Measurements from ENCODE around the gene ANK2. TPM values are rescaled to one million over a fixed set of nuclear protein-coding genes. Genes with fewer than 3 reads are reported as not detected.

The ANK2 gene
- total RNA-seq, 2 donors from 2014 or later, result 9.9 to 11.5 TPM

DNA sequence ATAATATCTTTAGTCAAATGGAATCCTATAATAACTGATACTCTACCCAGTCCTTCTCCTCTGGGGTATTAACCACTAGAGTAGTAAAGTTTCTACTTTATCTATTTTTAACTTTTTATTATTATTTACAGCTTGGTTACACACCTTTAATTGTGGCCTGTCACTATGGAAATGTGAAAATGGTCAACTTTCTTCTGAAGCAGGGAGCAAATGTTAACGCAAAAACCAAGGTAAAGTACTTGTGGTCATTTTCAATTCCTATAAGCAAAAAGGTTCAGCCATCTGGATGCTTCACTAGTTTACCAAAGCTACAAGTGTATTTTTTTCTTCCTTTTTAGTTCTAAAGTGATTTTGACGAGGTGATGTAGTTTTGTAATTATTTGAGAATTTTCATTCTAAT, 238.8 kb downstream of the ANK2 start:
- no peak overlapping the region for H3K27ac ChIP-seq
- no peak for TF ChIP-seq POLR2A (IDR thresholded peaks at IDR 0.05)
- 74 to 80% methylated on average over 2 of the region's 2 CpGs for WGBS, 2 donors
- H3K4me1 ChIP-seq, result no peaks in the 10 kb centered on the region
- H3K4me3 ChIP-seq, result no peak overlapping the region
- no peaks in the 10 kb centered on the region for H3K27me3 ChIP-seq
- no peak for ATAC-seq
- H3K36me3 ChIP-seq (replicated peaks in 1 of 2; ENCODE audit: insufficient read depth in 1 of 2, low read depth in 2 of 2), result no peaks in the 10 kb centered on the region
- no peaks in the 10 kb centered on the region for H3K9me3 ChIP-seq
- intact Hi-C loops (cut with DNase I), result no loop called here
- DNase-seq, result no peak

- no peak for TF ChIP-seq POLR2A (IDR thresholded peaks at IDR 0.05)
- TF ChIP-seq, protein P1, sequence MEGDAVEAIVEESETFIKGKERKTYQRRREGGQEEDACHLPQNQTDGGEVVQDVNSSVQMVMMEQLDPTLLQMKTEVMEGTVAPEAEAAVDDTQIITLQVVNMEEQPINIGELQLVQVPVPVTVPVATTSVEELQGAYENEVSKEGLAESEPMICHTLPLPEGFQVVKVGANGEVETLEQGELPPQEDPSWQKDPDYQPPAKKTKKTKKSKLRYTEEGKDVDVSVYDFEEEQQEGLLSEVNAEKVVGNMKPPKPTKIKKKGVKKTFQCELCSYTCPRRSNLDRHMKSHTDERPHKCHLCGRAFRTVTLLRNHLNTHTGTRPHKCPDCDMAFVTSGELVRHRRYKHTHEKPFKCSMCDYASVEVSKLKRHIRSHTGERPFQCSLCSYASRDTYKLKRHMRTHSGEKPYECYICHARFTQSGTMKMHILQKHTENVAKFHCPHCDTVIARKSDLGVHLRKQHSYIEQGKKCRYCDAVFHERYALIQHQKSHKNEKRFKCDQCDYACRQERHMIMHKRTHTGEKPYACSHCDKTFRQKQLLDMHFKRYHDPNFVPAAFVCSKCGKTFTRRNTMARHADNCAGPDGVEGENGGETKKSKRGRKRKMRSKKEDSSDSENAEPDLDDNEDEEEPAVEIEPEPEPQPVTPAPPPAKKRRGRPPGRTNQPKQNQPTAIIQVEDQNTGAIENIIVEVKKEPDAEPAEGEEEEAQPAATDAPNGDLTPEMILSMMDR (IDR thresholded peaks at IDR 0.05), result no peak
- ATAC-seq (no peak), DNase-seq (no peak)
- Histone ChIP-seq H3K36me3 (replicated peaks in 1 of 2; ENCODE audit: insufficient read depth in 1 of 2, low read depth in 2 of 2) (no peaks in the 10 kb centered on the region), H3K27me3 (no peaks in the 10 kb centered on the region), H3K4me1 (no peaks in the 10 kb centered on the region), H3K27ac (no peak overlapping the region), H3K4me3 (no peak overlapping the region), H3K9me3 (no peaks in the 10 kb centered on the region)
- WGBS, 2 donors, result 90 to 91% methylated on average over 4 of the region's 4 CpGs
- intact Hi-C loops (cut with DNase I), result no loop called here
Observed at GRCh38 chr4:113288696-113289095, 239.2 kb downstream of the ANK2 start.

DNA sequence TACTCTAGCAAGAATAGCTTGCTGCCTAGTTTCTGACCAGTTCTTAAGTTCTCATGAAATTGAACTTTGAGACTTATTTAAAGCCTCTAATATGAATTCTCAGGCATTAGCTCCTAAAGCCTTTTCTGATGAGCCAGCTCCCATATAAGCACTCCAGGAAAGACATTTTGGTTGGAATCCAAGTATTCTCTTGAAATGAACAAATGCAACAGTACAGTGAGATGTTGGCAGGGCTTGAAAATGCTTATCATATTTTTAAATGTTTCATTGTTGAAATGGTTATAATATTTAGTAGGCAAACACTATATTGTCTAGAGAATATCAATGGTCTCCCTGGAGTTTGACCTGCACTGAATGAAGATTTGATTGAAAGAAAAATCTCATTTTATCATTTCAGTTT, 240.3 kb downstream of the ANK2 start:
- DNase-seq (no peak), ATAC-seq (no peak)
- no peak for TF ChIP-seq POLR2A (IDR thresholded peaks at IDR 0.05)
- TF ChIP-seq, protein P1 (IDR thresholded peaks at IDR 0.05), result no peak
- Histone ChIP-seq H3K4me1 (no peaks in the 10 kb centered on the region), H3K9me3 (no peaks in the 10 kb centered on the region), H3K27ac (no peak overlapping the region), H3K27me3 (no peaks in the 10 kb centered on the region), H3K4me3 (no peak overlapping the region), H3K36me3 (replicated peaks in 1 of 2; ENCODE audit: insufficient read depth in 1 of 2, low read depth in 2 of 2) (no peaks in the 10 kb centered on the region)
- intact Hi-C loops (cut with DNase I), result no loop called here

DNA sequence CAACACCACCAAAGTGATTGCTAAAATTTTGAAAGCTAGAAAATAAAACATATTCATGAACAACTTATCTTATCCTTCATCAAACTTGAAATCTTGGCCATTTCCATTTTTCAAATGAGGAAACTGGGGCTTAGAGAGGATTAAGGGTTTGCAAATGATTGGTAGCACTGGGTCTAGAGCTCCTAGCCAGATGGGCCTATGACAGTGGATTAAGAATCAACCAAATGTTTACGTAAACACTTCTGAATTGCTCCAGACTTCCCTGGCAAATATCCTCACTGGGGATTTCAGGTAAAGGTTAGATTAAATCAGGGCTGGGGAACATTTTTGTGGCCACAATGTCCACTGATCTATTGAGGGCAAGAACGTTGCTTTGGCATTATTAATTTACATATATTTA, 241.2 kb downstream of the ANK2 start:
- no peak for ATAC-seq
- TF ChIP-seq, protein P1 (IDR thresholded peaks at IDR 0.05), result no peak
- TF ChIP-seq POLR2A (IDR thresholded peaks at IDR 0.05), result no peak
- H3K4me1 ChIP-seq, result no peaks in the 10 kb centered on the region

DNA sequence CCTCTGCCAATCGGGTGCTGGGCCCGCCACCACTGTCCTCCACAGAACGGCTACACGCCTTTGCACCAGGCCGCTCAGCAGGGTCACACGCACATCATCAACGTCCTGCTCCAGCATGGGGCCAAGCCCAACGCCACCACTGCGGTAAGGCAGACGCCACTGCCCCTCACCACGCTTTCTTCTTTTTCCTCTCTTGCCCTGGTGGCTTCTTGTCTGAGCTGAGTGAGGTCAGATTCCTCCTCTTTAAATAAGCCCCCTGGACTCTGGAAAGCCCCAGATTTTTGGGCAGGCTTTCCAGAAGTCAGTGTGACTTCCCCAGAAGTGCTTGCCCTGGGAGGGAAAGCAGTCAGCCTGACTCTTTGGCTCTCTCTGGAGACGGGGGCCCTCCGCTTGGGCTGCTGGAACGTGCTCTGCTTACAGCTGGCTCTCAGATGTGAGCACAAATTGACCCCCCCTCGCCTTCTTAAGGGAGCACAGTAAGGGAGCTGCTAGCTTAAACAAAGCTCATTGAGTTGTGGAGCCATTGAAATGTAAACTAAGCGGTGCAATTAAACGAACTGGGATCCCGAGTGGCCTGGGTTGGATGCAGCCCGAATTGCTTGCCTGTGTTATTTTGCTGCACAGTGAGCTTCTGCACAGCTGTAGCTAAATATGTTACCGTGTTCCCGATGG, 243.1 kb downstream of the ANK2 start:
- no peaks in the 10 kb centered on the region for H3K36me3 ChIP-seq (replicated peaks in 1 of 2; ENCODE audit: insufficient read depth in 1 of 2, low read depth in 2 of 2)
- no peaks in the 10 kb centered on the region for H3K9me3 ChIP-seq
- H3K4me1 ChIP-seq, result no peaks in the 10 kb centered on the region
- peak; percentile 27 for ATAC-seq
- intact Hi-C loops (cut with DNase I), result no loop called here
- no peak overlapping the region for H3K4me3 ChIP-seq
- no peaks in the 10 kb centered on the region for H3K27me3 ChIP-seq
- H3K27ac ChIP-seq, result no peak overlapping the region
- WGBS, 2 donors, result 53 to 57% methylated on average over 17 to 21 of the region's 21 CpGs
- peak in 1 of 4 donors; percentile 7 for DNase-seq
- TF ChIP-seq, protein P1 (IDR thresholded peaks at IDR 0.05), result no peak
- no peak for TF ChIP-seq POLR2A (IDR thresholded peaks at IDR 0.05)

More for the DNA sequence above, 241.2 kb downstream of the ANK2 start:
- DNase-seq, result no peak
- Histone ChIP-seq H3K27ac (no peak overlapping the region), H3K36me3 (replicated peaks in 1 of 2; ENCODE audit: insufficient read depth in 1 of 2, low read depth in 2 of 2) (no peaks in the 10 kb centered on the region), H3K27me3 (no peaks in the 10 kb centered on the region), H3K4me3 (no peak overlapping the region), H3K9me3 (no peaks in the 10 kb centered on the region)
- 47 to 68% methylated on average over 2 of the region's 2 CpGs for WGBS, 2 donors
- intact Hi-C loops (cut with DNase I), result no loop called here
